CD14-positive monocyte (primary cell): ENCODE measurements around the gene TXLNG. TPM values are rescaled to one million over a fixed set of nuclear protein-coding genes. Genes with fewer than 3 reads are reported as not detected.

Experiments
- DNase-seq, 3 donors: peaks; one replicate each; pipeline ENCODE4 v3.0.0-alpha.2; 2011 to 2022
- H2AFZ ChIP-seq: 2 replicates; pipeline ENCODE4 v1.6.0; 2012; ENCODE audit warnings: mild to moderate bottlenecking, low read depth, low read length, inconsistent platforms; ENCODE audit not compliant: insufficient read depth, poor library complexity, severe bottlenecking
- H3K27ac ChIP-seq, 2 donors: 1 replicate in 1 of 2; 2 replicates in 1 of 2; pipeline ENCODE4 v1.5.1; 2012 to 2013; ENCODE audit warnings: low read length in 2 of 2, control low read depth in 1 of 2, inconsistent platforms in 1 of 2, low read depth in 1 of 2, mild to moderate bottlenecking in 1 of 2
- H3K27me3 ChIP-seq, 2 donors: one replicate each; pipeline versions ENCODE4 v1.6.0 to v1.6.1; 2011 to 2013; ENCODE audit warnings: low read length in 2 of 2; ENCODE audit not compliant: control insufficient read depth in 2 of 2, insufficient read depth in 2 of 2
- H3K36me3 ChIP-seq, 2 donors: replicated peaks in 1 of 2; 1 replicate in 1 of 2; 2 replicates in 1 of 2; pipeline versions ENCODE4 v1.5.1 to v1.6.1; 2012 to 2013; ENCODE audit warnings: low read length in 2 of 2, control low read depth in 1 of 2, inconsistent platforms in 1 of 2, mild to moderate bottlenecking in 1 of 2; ENCODE audit not compliant: insufficient read depth in 2 of 2, control insufficient read depth in 1 of 2
- H3K4me1 ChIP-seq, 2 donors: 1 replicate in 1 of 2; 2 replicates in 1 of 2; pipeline versions ENCODE4 v1.5.1 to v1.6.1; 2012 to 2013; ENCODE audit warnings: low read length in 2 of 2, control low read depth in 1 of 2, inconsistent platforms in 1 of 2, mild to moderate bottlenecking in 1 of 2, moderate library complexity in 1 of 2; ENCODE audit not compliant: insufficient read depth in 2 of 2, control insufficient read depth in 1 of 2
- H3K4me2 ChIP-seq: replicated peaks from 2 replicates; pipeline ENCODE3; 2012; ENCODE audit warnings: low read length, moderate library complexity, mild to moderate bottlenecking; ENCODE audit not compliant: poor library complexity, severe bottlenecking; ENCODE audit errors: extremely low read depth
- H3K4me3 ChIP-seq, 3 experiments: fragments of 200-600 bp in 1 of 3; sonication (generic) in 1 of 3; replicated peaks in 1 of 3; 1 replicate in 2 of 3; 2 replicates in 1 of 3; pipeline ENCODE4 v1.5.1; 2011 to 2013; ENCODE audit warnings: low read length in 3 of 3, mild to moderate bottlenecking in 3 of 3, control low read depth in 2 of 3, low read depth in 2 of 3, inconsistent platforms in 1 of 3, moderate library complexity in 1 of 3
- H3K79me2 ChIP-seq: 2 replicates; pipeline ENCODE4 v1.6.0; 2012; ENCODE audit warnings: mild to moderate bottlenecking, control low read depth, inconsistent platforms, low read length, moderate library complexity; ENCODE audit not compliant: insufficient read depth
- H3K9ac ChIP-seq: 2 replicates; pipeline ENCODE4 v1.6.0; 2017; ENCODE audit warnings: low read length, mild to moderate bottlenecking; ENCODE audit not compliant: insufficient read depth, poor library complexity, severe bottlenecking
- H3K9me3 ChIP-seq, 2 donors: replicated peaks in 1 of 2; 1 replicate in 1 of 2; 2 replicates in 1 of 2; pipeline versions ENCODE4 v1.5.1 to v1.6.1; 2012 to 2013; ENCODE audit warnings: low read length in 2 of 2, control low read depth in 1 of 2; ENCODE audit not compliant: control insufficient read depth in 1 of 2, insufficient read depth in 1 of 2
- H4K20me1 ChIP-seq: 2 replicates; pipeline ENCODE4 v1.6.0; 2012; ENCODE audit warnings: mild to moderate bottlenecking, low read length, control low read depth, moderate library complexity; ENCODE audit not compliant: insufficient read depth
- H3K27ac Mint-ChIP-seq, 7 donors: one replicate each; pipeline ENCODE4 v1.8.0; 2020; ENCODE audit warnings: mild to moderate bottlenecking in 7 of 7, mixed read lengths in 7 of 7, moderate library complexity in 6 of 7, inconsistent platforms in 2 of 7
- H3K27me3 Mint-ChIP-seq, 3 donors: one replicate each; pipeline ENCODE4 v1.8.0; 2021 to 2022; ENCODE audit warnings: low read depth in 3 of 3, mild to moderate bottlenecking in 3 of 3, mixed read lengths in 3 of 3, moderate library complexity in 3 of 3, inconsistent platforms in 1 of 3
- H3K36me3 Mint-ChIP-seq, 2 donors: one replicate each; pipeline ENCODE4 v1.8.0; 2020; ENCODE audit warnings: mixed read lengths in 2 of 2, inconsistent platforms in 1 of 2, mild to moderate bottlenecking in 1 of 2
- H3K4me1 Mint-ChIP-seq: one replicate; pipeline ENCODE4 v1.8.0; 2020; ENCODE audit warnings: mild to moderate bottlenecking, mixed read lengths
- H3K4me3 Mint-ChIP-seq, 2 donors: one replicate each; pipeline ENCODE4 v1.8.0; 2020; ENCODE audit warnings: mild to moderate bottlenecking in 2 of 2, mixed read lengths in 2 of 2, moderate library complexity in 1 of 2
- H3K9me3 Mint-ChIP-seq, 7 donors: one replicate each; pipeline ENCODE4 v1.8.0; 2020 to 2022; ENCODE audit warnings: mixed read lengths in 7 of 7, mild to moderate bottlenecking in 6 of 7, moderate library complexity in 6 of 7, inconsistent platforms in 2 of 7
- WGBS: methylation state at CpG from one replicate; pipeline ENCODE4 v1.1.5; 2013; ENCODE audit warnings: missing lambda C conversion rate; ENCODE audit not compliant: insufficient coverage; 5-methylcytosine and 5-hydroxymethylcytosine counted together
- intact Hi-C, 2 donors: fragments of 100-400 bp; cut with micrococcal nuclease; formaldehyde crosslinking; loops; one replicate each; pipeline versions ENCODE4 v1.15.0 to v1.15.1; 2023
- polyA plus RNA-seq, 3 donors: library from polyadenylated mRNA; depleted of rRNA in 1 of 3; unstranded in 2 of 3; stranded (reverse) in 1 of 3; fragments of 300-500 nt in 2 of 3; fragments of >200 nt in 1 of 3; fragmentation: Illumina TruSeq in 2 of 3; gene quantifications; 1 replicate in 2 of 3; 2 replicates in 1 of 3; pipeline ENCODE4 v1.2.3, GENCODE V29; 2012 to 2021
- TF ChIP-seq, protein P1 (sequence below): fragments of 200-600 bp; IDR thresholded peaks from one replicate; pipeline ENCODE4 v1.8.0; 2022; ENCODE audit warnings: antibody characterized with exemption, mild to moderate bottlenecking

Gene TXLNG
- polyA plus RNA-seq, 3 donors: 3.7 to 5.4 (median 4.1) TPM

DNA sequence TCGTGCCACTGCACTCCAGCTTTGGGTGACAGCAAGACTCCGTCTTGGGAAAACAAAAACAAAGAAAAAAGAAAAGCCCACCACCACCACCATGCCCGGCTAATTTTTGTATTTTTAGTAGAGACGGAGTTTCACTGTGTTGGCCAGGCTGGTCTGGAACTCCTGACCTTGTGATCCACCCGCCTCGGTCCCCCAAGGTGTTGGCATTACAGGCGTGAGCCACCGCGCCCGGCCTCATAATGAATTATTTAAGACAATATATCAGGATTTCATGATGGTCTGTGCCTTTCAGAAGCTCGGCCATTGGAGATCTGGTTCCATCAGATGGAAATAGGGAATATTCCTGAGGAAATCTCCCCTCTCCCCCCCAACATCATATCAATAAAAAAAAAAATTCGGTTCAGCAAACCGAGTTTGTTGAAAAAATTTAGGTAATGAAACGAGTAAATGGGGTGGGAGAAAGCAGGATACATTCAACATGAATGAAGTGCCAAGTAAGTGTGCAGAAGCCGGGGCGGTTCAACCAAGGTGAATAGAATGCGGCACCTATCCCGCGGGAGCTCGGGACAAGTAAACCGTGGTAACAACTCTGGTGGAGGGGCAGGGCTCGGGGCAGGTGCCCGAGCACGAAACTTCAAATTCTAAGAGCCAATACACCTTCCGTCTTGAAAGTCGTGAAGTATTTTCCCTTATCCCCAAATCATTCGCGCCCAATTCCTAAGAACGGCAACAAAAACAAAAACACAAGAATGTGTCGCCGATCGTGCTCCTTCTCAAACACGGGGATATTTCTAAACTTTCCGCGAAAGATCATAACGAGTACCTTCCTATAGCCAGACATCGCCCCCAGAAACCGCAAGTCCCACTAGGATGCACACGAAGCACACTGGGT lies 773 bp upstream of the TXLNG start:
- H3K36me3 Mint-ChIP-seq: no peaks in the 10 kb centered on the region
- Histone ChIP-seq H3K9me3 (no peaks in the 10 kb centered on the region), H3K9ac (peak overlapping the region; percentile 72), H4K20me1 (peaks cover 2% of the 10 kb centered on the region), H3K4me2 (peak overlapping the region; percentile 73), H3K36me3 (peaks cover 0 to under 1% of the 10 kb centered on the region in 2 donors), H3K4me1 (peaks cover 14 to 35% of the 10 kb centered on the region in 2 donors), H3K27me3 (peaks cover 0 to 5% of the 10 kb centered on the region in 2 donors), H3K27ac (no peak overlapping the region), H3K79me2 (peaks cover 20% of the 10 kb centered on the region), H2AFZ (peak overlapping the region; percentile 75), H3K4me3 (peak overlapping the region; percentile 52 to 76 (median 62))
- no peak for DNase-seq
- intact Hi-C loops: no loop called here
- 0% methylated on average over 19 of the region's 39 CpGs for WGBS
- H3K27me3 Mint-ChIP-seq: peaks cover 0 to 43% (median 1%) of the 10 kb centered on the region in 3 donors
- H3K9me3 Mint-ChIP-seq: peaks cover 0 to 10% (median 3%) of the 10 kb centered on the region in 7 donors
- peaks cover 15% of the 10 kb centered on the region for H3K4me1 Mint-ChIP-seq
- H3K4me3 Mint-ChIP-seq: peak overlapping the region; percentile 86 to 98
- H3K27ac Mint-ChIP-seq: peak overlapping the region; percentile 4 to 91 (median 74)
- TF ChIP-seq, protein P1, sequence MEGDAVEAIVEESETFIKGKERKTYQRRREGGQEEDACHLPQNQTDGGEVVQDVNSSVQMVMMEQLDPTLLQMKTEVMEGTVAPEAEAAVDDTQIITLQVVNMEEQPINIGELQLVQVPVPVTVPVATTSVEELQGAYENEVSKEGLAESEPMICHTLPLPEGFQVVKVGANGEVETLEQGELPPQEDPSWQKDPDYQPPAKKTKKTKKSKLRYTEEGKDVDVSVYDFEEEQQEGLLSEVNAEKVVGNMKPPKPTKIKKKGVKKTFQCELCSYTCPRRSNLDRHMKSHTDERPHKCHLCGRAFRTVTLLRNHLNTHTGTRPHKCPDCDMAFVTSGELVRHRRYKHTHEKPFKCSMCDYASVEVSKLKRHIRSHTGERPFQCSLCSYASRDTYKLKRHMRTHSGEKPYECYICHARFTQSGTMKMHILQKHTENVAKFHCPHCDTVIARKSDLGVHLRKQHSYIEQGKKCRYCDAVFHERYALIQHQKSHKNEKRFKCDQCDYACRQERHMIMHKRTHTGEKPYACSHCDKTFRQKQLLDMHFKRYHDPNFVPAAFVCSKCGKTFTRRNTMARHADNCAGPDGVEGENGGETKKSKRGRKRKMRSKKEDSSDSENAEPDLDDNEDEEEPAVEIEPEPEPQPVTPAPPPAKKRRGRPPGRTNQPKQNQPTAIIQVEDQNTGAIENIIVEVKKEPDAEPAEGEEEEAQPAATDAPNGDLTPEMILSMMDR: no peak

DNA sequence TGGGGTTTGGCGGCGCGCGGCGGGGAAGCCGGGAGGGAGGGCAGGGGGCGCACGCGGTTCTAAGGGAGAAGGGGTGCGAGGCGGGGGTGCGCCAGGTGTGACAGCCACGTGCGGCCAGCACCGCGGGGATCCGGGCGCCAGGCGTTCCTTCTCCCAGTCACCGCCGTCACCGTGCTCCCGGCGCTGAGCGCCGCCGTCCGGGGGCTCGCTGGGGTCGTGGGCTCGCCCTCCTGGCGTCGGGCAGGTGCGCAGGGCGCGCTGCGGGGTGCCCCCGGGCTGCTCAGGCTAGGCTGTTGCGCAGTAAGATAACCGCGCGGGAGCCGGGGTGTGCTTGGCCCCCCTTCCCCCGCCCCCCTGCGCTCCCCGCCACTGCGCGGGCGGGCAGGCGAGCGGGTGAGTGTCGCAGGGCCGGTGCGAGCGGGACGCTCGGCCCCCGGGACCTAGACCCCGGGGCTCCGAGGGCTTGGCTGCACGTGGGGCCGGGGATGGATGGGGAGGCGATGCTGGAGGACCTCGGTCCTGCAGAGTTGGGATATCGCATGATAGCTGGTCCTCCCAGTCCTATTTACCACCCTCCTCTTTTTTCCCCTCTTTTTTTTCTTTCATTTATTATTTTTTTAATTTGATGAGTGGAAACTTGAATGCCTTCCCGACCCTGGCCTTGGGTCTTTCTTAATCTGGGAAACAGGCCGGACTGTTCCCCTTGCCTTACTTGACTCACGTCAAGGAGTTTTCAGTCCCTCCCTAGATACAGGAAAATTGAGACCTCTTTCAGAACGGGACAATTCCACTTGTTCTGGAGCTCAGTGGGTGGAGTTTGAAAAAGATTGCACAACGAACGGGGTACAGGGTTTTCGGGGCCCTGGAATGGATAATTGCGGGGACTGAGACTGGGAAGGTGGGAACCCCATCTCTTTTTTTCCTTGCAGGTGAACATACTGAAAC lies 797 bp downstream of the TXLNG start:
- intact Hi-C loops: no loop called here
- H3K36me3 Mint-ChIP-seq: no peaks in the 10 kb centered on the region
- H3K9me3 Mint-ChIP-seq: peaks cover 0 to 10% (median 3%) of the 10 kb centered on the region in 7 donors
- H2AFZ ChIP-seq: peak overlapping the region; percentile 75
- H3K27me3 ChIP-seq: peaks cover 0 to 8% of the 10 kb centered on the region in 2 donors
- peak overlapping the region; percentile 45 to 76 (median 62) for H3K4me3 ChIP-seq
- H3K27me3 Mint-ChIP-seq: peaks cover 0 to 36% (median 1%) of the 10 kb centered on the region in 3 donors
- 0% methylated on average over 21 of the region's 73 CpGs for WGBS
- H4K20me1 ChIP-seq: peaks cover 3% of the 10 kb centered on the region
- H3K4me3 Mint-ChIP-seq: peak overlapping the region; percentile 86 to 98
- peaks cover 32% of the 10 kb centered on the region for H3K79me2 ChIP-seq
- peaks cover 15% of the 10 kb centered on the region for H3K4me1 Mint-ChIP-seq
- H3K9me3 ChIP-seq: no peaks in the 10 kb centered on the region
- peaks cover 3 to 5% of the 10 kb centered on the region in 2 donors for H3K36me3 ChIP-seq
- peaks cover 14 to 35% of the 10 kb centered on the region in 2 donors for H3K4me1 ChIP-seq
- TF ChIP-seq, protein P1: no peak
- peak overlapping the region; percentile 72 for H3K9ac ChIP-seq
- H3K27ac Mint-ChIP-seq: peak overlapping the region in 6 of 7 donors; percentile 41 to 89 (median 75)
- DNase-seq: peak in 1 of 3 donors; percentile 6
- H3K27ac ChIP-seq: peak overlapping the region in 1 of 2 donors; percentile 75
- peak overlapping the region; percentile 73 for H3K4me2 ChIP-seq
